Left lung (tissue), 10 donors: Measurements from ENCODE around the gene EHBP1. TPM values are rescaled to one million over a fixed set of nuclear protein-coding genes. Genes with fewer than 3 reads are reported as not detected.

Experiments used
- ATAC-seq: fragments of 200-7000 bp; cut with Tn5 transposase; one replicate; pipeline ENCODE4 v1.9.1; 2020; ENCODE audit warnings: moderate library complexity
- DNase-seq, 4 donors: peaks; one replicate each; pipeline ENCODE4 v3.0.0-alpha.2; 2013 to 2020
- H3K27ac ChIP-seq, 2 donors: fragments of 200-600 bp; sonication (generic) in 1 of 2; one replicate each; pipeline versions ENCODE4 v1.5.0 to v1.8.0; 2020 to 2021
- H3K27me3 ChIP-seq, 2 donors: fragments of 200-600 bp; sonication (generic) in 1 of 2; one replicate each; pipeline versions ENCODE4 v1.5.0 to v1.8.0; 2020 to 2021
- H3K36me3 ChIP-seq, 2 donors: fragments of 200-600 bp; sonication (generic) in 1 of 2; one replicate each; pipeline versions ENCODE4 v1.5.0 to v1.8.0; 2020 to 2021
- H3K4me1 ChIP-seq, 2 donors: fragments of 200-600 bp; one replicate each; pipeline ENCODE4 v1.8.0; 2021
- H3K4me3 ChIP-seq, 2 donors: fragments of 200-600 bp; sonication (generic) in 1 of 2; one replicate each; pipeline versions ENCODE4 v1.5.0 to v1.8.0; 2020 to 2021; ENCODE audit warnings: mild to moderate bottlenecking in 1 of 2
- H3K9me3 ChIP-seq, 2 donors: fragments of 200-600 bp; sonication (generic) in 1 of 2; one replicate each; pipeline versions ENCODE4 v1.5.0 to v1.8.0; 2020 to 2021
- intact Hi-C, 2 donors: fragments of 100-400 bp; cut with DNase I; formaldehyde crosslinking; loops; one replicate each; pipeline versions ENCODE4 v1.11.2 to v1.14.2; 2022
- polyA plus RNA-seq, 6 donors: library from polyadenylated mRNA; unstranded; fragments of 120-200 nt; gene quantifications; one replicate each; pipeline ENCODE4 v1.2.1, GENCODE V29; 2013; ENCODE audit not compliant: insufficient read length in 6 of 6
- total RNA-seq, 2 donors: library from RNA; stranded (reverse); fragmentation: NEBNext Ultra II Directional; extraction: Animal tissue kit (Norgen Biotek cat#: 25700); gene quantifications; one replicate each; pipeline ENCODE4 v1.2.1, GENCODE V29; 2021
- TF ChIP-seq, protein P1 (sequence below), 2 donors: fragments of 200-600 bp; sonication (generic) in 1 of 2; IDR thresholded peaks; one replicate each; pipeline versions ENCODE4 v1.5.0 to v1.8.0; 2021; ENCODE audit warnings: antibody characterized with exemption in 2 of 2
- donor health status: DM: no; HTN: yes; CAD: no.
- donor health status: DM: no; HTN: no; CAD: no.

The EHBP1 gene
- total and polyA plus RNA-seq, 8 donors, result 35.4 to 48.9 (median 38.9) TPM

DNA sequence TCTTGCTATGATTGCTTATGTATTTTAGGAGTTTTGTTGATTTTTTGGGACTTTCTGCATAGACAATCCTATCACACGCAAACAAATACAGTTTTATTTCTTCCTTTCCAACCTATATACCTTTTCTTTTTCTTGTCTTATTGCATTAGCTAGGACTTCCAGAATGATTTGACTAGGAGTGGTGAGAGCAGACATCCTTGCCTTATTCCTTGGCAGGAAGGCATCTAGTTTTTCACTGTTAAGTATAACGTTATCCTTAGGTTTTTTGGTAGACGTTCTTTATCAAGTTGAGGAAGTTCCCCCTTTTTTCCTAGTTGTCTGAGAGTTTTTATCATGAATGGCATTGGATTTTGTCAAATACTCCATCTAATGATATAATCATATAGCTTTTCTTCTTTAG, 25.8 kb downstream of the EHBP1 start:
- intact Hi-C loops, result no loop called here
- Histone ChIP-seq H3K27ac (no peak overlapping the region), H3K4me3 (no peak overlapping the region), H3K4me1 (no peaks in the 10 kb centered on the region), H3K27me3 (no peaks in the 10 kb centered on the region), H3K36me3 (no peaks in the 10 kb centered on the region), H3K9me3 (peaks cover 0 to 19% of the 10 kb centered on the region in 2 donors)
- DNase-seq (no peak), ATAC-seq (no peak)
- TF ChIP-seq, protein P1, sequence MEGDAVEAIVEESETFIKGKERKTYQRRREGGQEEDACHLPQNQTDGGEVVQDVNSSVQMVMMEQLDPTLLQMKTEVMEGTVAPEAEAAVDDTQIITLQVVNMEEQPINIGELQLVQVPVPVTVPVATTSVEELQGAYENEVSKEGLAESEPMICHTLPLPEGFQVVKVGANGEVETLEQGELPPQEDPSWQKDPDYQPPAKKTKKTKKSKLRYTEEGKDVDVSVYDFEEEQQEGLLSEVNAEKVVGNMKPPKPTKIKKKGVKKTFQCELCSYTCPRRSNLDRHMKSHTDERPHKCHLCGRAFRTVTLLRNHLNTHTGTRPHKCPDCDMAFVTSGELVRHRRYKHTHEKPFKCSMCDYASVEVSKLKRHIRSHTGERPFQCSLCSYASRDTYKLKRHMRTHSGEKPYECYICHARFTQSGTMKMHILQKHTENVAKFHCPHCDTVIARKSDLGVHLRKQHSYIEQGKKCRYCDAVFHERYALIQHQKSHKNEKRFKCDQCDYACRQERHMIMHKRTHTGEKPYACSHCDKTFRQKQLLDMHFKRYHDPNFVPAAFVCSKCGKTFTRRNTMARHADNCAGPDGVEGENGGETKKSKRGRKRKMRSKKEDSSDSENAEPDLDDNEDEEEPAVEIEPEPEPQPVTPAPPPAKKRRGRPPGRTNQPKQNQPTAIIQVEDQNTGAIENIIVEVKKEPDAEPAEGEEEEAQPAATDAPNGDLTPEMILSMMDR (IDR thresholded peaks at IDR 0.05), result no peak

DNA sequence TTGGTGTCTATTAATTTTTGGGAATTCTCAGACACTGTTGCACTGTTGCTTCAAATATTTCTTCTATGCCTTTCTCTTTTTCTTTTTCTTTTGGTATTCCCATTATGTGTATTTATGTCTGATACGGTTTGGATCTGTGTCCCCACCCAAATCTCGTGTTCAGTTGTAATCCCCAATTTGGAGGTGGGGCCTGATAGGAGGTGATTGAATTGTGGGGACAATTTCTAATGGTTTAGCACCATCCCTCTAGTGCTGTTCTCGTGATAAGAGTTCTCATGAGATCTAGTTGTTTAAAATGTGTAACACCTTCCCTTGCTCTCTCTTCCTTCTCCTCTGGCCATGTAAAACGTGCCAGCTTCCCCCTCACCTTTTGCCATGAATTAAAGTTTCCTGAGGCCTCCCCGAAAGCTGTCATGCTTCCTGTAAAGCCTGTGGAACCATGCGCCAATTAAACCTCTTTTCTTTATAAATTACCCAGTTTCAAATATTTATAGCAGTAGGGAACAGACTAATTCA, 26.8 kb downstream of the EHBP1 start:
- TF ChIP-seq, protein P1 (IDR thresholded peaks at IDR 0.05), result no peak

DNA sequence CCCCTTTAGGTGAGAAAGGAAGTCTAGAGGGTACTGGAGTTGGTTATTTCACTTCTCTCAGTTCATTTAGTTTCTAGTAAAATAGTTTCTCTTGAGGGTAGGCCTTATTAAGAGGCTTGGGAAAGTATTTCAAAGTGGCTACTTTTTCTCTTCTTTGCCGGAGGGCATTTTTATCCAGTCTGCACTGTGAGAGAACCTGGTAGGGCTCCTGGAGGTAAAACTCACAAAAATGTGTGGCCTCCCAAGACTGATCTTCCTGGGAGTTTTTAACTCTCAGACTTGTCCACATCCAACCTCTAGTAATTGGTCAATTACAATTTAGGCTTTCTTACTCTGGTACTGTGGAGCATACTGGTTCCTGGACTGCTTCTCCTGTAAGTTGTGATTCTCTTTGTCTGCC, 28.0 kb downstream of the EHBP1 start:
- TF ChIP-seq, protein P1 (IDR thresholded peaks at IDR 0.05), result no peak
- DNase-seq, result no peak
- Histone ChIP-seq H3K36me3 (no peaks in the 10 kb centered on the region), H3K4me3 (no peak overlapping the region), H3K27me3 (no peaks in the 10 kb centered on the region), H3K9me3 (peaks cover 0 to 19% of the 10 kb centered on the region in 2 donors), H3K4me1 (no peaks in the 10 kb centered on the region), H3K27ac (no peak overlapping the region)
- intact Hi-C loops, result no loop called here
- ATAC-seq, result no peak

More for the DNA sequence above, 26.8 kb downstream of the EHBP1 start:
- ATAC-seq (no peak), DNase-seq (no peak)
- Histone ChIP-seq H3K4me1 (no peaks in the 10 kb centered on the region), H3K36me3 (no peaks in the 10 kb centered on the region), H3K4me3 (no peak overlapping the region), H3K27ac (no peak overlapping the region), H3K27me3 (no peaks in the 10 kb centered on the region), H3K9me3 (peaks cover 0 to 19% of the 10 kb centered on the region in 2 donors)
- intact Hi-C loops, result no loop called here

DNA sequence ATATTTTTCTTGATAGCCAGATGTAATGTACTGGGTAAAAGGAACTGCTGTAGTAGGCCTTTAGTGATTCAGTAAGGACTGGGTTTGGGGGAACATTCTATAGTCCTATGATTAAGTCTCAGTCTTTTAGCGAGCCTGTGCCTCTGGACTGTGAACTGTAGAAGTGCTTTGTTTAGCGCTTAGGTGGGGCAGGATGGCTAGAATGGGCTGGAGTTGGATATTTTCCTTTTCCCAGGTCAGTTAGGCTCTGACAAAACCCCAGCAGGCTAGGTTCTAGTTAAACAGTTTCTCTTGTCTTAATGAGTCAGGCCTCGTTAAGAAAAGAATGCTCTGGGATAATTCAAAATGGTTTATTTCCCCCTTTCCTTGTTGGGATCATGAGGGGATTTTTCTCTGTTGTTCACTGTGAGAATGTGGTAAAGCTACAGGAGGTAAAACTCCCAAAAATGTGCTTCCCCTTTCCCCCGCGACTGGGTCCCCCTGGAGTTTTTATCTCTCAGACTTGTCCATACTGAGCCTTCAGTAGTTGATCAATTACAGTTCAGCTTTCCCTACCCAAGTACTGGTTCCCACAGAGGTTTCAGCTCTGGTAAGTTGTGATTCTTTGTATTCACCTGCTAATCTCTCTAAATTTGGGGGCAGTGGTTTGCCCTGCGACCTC, 31.5 kb downstream of the EHBP1 start:
- DNase-seq (no peak), ATAC-seq (no peak)
- no peaks in the 10 kb centered on the region for H3K4me1 ChIP-seq
- no peak overlapping the region for H3K27ac ChIP-seq
- H3K36me3 ChIP-seq, result no peaks in the 10 kb centered on the region
- H3K4me3 ChIP-seq, result no peak overlapping the region
- H3K9me3 ChIP-seq, result peaks cover 0 to 6% of the 10 kb centered on the region in 2 donors
- TF ChIP-seq, protein P1 (IDR thresholded peaks at IDR 0.05), result no peak
- H3K27me3 ChIP-seq, result no peaks in the 10 kb centered on the region
- intact Hi-C loops, result no loop called here

DNA sequence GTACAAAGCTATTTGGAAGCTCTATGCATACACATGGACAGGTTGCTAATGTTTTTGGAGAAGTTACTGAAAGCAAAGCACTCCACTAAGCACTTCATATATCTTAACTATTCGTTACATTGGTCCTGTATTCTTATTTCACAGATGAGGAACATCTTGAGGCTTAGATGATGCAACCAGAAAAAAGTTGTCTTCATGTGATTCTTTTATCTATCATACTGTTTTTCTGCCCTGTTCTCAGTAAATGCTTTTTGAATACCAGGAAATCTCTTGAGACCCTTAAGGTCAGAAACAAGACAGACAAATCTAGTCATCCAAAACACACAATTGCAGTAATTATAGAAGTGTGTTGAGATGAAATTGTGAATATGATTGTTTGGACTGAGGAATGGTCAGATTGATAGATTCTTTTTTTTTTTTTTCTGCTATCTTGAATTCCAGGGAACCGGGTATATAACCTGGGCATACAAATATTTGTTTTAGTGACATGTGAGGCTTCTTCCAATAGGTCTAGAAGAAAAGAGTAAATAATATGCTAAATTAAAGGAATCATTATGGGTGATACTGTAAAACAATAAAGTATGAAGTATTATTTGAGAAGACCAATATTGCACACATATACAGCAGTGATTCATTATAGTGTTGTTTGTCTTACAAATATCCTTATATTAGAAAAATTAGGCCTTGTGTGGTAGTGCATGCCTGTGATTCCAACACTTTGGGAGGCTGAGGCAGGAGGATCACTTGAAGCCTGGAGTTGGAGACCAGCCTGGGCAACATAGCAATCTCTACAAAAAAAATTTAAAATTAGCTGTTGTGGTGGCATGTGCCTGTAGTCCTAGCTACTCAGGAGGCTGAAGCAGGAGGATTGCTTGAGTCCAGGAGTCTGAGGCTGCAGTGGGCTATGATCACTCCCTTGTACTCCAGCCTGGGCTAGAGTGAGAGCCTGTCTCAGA, 33.7 kb downstream of the EHBP1 start:
- H3K9me3 ChIP-seq, result no peaks in the 10 kb centered on the region
- no peak overlapping the region for H3K4me3 ChIP-seq
- intact Hi-C loops, result no loop called here
- H3K36me3 ChIP-seq, result no peaks in the 10 kb centered on the region
- DNase-seq, result no peak
- no peaks in the 10 kb centered on the region for H3K4me1 ChIP-seq
- TF ChIP-seq, protein P1 (IDR thresholded peaks at IDR 0.05), result no peak
- no peaks in the 10 kb centered on the region for H3K27me3 ChIP-seq
- H3K27ac ChIP-seq, result no peak overlapping the region
- no peak for ATAC-seq
